T-helper 2 cell treated with Interferon-gamma antibody and Interleukin-4, amounts not matched to agents 5 μg/mL and 100 μg/mL, for 36 hours (primary cell): ENCODE results near the gene RNF32.
"Not testable (repeated sequence)": the region's sequence is repeated elsewhere in the genome, so short reads cannot be mapped to it uniquely, and the experiment has no call there.

Source experiments
- DNase-seq: peaks from one replicate; pipeline ENCODE4 v3.0.0; 2021; ENCODE audit warnings: low spot score
- H3K27ac Mint-ChIP-seq: one replicate; pipeline ENCODE4 v1.8.0; 2021; ENCODE audit warnings: mild to moderate bottlenecking, mixed read lengths
- H3K27me3 Mint-ChIP-seq: one replicate; pipeline ENCODE4 v1.8.0; 2021; ENCODE audit warnings: low read depth, mixed read lengths
- H3K36me3 Mint-ChIP-seq: one replicate; pipeline ENCODE4 v1.8.0; 2021; ENCODE audit warnings: low read depth, mixed read lengths
- H3K4me1 Mint-ChIP-seq: one replicate; pipeline ENCODE4 v1.8.0; 2021; ENCODE audit warnings: low read depth, mixed read lengths
- H3K4me3 Mint-ChIP-seq: one replicate; pipeline ENCODE4 v1.8.0; 2022; ENCODE audit warnings: mild to moderate bottlenecking, moderate library complexity, mixed read lengths
- H3K9me3 Mint-ChIP-seq: one replicate; pipeline ENCODE4 v1.8.0; 2021; ENCODE audit warnings: mixed read lengths

The RNF32 gene

DNA sequence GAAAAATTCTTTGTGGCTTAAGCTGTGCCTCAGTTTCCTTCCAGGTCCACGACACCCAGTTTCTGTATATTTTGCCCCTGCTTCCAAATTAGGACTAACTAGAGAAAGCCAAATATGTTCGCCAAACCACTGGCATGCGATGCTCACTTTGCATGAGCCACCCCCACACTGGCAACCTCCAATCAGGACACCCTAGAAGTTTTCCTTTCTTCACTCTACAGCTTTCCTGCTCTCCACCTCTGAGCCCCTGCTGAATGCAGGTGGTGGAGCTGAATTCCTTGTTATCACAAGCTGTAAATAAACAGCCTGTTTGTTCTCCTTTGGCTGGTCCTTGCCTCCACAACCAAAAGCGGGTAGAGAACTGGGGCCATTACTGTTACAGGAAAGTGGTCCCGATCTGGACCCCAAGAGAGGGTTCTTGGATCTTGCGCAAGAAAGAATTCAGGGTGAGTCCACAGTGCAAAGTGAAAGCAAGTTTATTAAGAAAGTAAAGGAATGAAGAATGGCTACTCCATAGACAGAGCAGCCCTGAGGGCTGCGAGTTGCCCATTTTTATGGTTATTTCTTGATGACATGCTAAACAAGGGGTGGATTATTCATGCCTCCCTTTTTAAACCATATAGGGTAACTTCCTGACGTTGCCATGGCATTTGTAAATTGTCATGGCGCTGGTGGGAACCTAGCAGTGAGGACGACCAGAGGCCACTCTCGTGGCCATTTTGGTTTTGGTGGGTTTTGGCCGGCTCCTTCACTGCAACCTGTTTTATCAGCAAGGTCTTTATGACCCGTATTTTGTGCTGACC, 20.9 kb upstream of the RNF32 start:
- not testable (repeated sequence) for H3K4me3 Mint-ChIP-seq, H3K27ac Mint-ChIP-seq, DNase-seq
- peaks cover 22% of the 10 kb centered on the region for H3K9me3 Mint-ChIP-seq
- H3K27me3 Mint-ChIP-seq: peaks cover 54% of the 10 kb centered on the region
- H3K36me3 Mint-ChIP-seq: peaks cover 30% of the 10 kb centered on the region
- H3K4me1 Mint-ChIP-seq: peaks cover 31% of the 10 kb centered on the region

DNA sequence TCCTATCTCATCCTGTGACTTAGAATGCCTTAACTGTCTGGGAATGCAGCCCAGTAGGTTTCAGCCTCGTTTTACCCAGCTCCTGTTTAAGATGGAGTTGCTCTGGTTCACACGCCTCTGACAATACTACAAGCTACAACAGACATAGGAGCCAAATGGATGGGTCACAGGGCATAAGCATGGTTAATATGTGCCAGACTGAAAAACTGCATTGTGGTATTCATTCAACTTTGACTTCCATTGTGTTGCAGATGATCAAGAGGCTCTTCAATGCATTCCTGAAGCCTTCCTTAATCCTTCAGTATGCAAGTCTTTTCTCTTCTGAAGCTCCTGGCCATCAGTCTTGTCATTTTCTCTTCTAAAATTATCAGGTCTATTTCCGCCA, 20.3 kb upstream of the RNF32 start:
- H3K36me3 Mint-ChIP-seq: peaks cover 29% of the 10 kb centered on the region
- H3K9me3 Mint-ChIP-seq: peaks cover 22% of the 10 kb centered on the region
- no peak for DNase-seq
- H3K4me3 Mint-ChIP-seq: no peak overlapping the region
- H3K27me3 Mint-ChIP-seq: peaks cover 52% of the 10 kb centered on the region
- H3K27ac Mint-ChIP-seq: no peak overlapping the region
- peaks cover 29% of the 10 kb centered on the region for H3K4me1 Mint-ChIP-seq

DNA sequence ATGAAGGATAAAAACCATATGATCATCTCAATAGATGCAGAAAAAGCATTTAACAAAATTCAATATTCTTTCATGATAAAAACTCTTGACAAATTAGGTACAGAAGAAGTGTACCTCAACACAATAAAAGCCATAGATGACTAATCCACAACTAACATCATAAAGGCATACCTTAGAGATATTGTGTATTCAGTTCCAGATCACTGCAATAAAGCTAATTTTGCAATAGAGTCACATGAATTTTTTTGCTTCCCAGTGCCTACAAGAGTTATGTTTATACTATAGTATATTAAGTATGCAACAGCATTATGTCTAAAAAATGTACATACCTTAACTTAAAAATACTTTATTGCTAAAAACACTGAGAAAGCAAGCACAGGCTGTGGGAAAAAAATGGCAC, 18.9 kb upstream of the RNF32 start:
- Mint-ChIP-seq H3K4me1 (peaks cover 27% of the 10 kb centered on the region), H3K36me3 (peaks cover 29% of the 10 kb centered on the region), H3K27ac (no peak overlapping the region), H3K9me3 (peaks cover 22% of the 10 kb centered on the region), H3K4me3 (no peak overlapping the region), H3K27me3 (peaks cover 46% of the 10 kb centered on the region)
- no peak for DNase-seq

DNA sequence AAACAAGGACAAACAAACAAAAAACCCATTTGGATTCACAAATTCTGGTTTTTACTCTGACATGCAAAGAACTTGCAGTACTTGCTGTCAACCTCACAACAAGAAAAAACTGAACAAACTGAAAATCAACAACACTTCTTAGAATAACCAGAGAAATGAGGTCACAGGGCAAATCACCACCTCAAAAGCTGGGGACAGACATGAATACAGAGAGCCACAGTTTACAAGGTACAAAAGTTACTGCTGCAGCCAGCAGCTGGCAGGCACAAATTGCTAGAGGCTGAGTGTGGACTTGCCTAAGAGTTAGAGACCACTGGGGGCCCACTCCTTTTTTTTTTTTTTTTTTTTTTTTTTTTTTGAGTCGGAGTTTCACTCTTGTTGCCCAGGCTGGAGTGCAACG, 15.0 kb upstream of the RNF32 start:
- Mint-ChIP-seq H3K27ac (peak overlapping the region; percentile 89), H3K27me3 (peaks cover 24% of the 10 kb centered on the region), H3K4me1 (peaks cover 27% of the 10 kb centered on the region), H3K9me3 (peaks cover 39% of the 10 kb centered on the region), H3K4me3 (peak overlapping the region; percentile 68), H3K36me3 (peaks cover 41% of the 10 kb centered on the region)
- DNase-seq: no peak

DNA sequence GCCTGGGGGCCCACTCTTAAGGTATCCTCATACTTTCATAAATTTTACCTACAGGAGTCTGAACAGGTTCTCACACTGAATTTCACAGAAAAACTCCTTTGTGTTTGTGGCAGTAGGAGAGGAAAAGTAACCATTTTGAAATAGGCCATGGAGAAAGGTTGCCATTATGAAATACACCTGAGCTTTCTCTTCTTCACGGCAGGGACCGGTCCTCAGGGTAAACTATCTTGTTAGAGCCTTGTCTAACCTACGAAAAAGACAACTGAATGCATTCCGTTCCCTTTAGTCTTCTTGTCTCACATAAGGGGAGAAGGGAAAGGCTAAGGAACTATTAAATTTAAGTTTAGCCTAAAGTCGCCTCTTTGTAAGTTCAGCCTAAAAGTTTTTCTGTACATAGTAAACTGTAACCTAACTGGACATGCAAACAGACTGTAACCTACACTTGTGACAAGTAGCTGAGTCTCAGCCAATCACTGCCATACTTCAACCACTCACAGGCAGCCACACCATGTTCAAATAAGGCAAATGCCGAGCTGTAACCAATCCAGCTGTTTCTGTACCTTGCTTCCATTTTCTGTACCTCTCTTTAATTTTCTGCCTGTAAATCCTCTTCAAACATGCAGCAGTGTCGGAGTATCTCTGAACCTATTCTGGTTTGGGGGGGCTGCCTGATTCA, 14.2 kb upstream of the RNF32 start:
- peaks cover 35% of the 10 kb centered on the region for H3K9me3 Mint-ChIP-seq
- DNase-seq: no peak
- H3K36me3 Mint-ChIP-seq: peaks cover 40% of the 10 kb centered on the region
- peak overlapping the region; percentile 41 for H3K27ac Mint-ChIP-seq
- peak overlapping the region; percentile 29 for H3K4me3 Mint-ChIP-seq
- H3K27me3 Mint-ChIP-seq: peaks cover 18% of the 10 kb centered on the region
- H3K4me1 Mint-ChIP-seq: peaks cover 27% of the 10 kb centered on the region

DNA sequence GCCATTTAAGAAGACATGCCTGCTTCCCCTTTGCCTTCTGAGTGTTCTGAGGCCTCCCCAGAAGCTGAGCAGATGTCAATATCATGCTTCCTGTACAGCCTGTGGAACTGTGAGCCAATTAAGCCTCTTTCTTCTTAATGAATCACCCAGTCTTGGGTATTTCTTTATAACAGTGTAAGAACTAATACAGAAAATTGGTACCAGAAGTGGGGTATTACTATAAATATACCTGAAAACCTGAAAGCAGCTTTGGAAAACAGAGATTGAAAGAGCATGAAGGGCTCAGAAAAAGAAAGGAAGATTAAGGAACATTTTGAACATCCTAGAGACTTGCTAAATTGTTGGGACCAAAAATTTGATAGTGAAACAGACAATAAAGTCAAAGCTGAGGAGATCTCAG, 12.0 kb upstream of the RNF32 start:
- H3K36me3 Mint-ChIP-seq: peaks cover 38% of the 10 kb centered on the region
- peaks cover 24% of the 10 kb centered on the region for H3K4me1 Mint-ChIP-seq
- H3K9me3 Mint-ChIP-seq: peaks cover 23% of the 10 kb centered on the region
- peaks cover 3% of the 10 kb centered on the region for H3K27me3 Mint-ChIP-seq
- DNase-seq: no peak
- no peak overlapping the region for H3K27ac Mint-ChIP-seq
- H3K4me3 Mint-ChIP-seq: no peak overlapping the region

DNA sequence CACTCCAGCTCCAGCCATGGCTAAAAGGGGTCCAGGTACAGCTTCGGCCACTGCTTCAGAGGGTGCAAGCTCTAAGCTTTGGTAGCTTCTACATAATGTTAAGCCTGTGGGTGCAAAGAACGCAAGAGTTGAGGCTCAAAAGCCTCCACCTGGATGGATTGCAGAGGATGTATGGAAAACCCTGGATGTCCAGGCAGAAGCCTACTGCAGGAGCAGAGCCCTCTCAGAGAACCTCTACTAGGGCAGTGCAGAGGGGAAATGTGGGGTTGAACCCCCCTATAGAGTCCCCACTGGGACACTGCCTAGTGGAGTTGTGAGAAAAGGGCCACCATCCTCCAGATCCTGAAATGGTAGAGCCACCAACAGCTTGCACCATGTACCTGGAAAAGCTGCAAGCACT, 10.7 kb upstream of the RNF32 start:
- peaks cover 23% of the 10 kb centered on the region for H3K9me3 Mint-ChIP-seq
- no peak overlapping the region for H3K4me3 Mint-ChIP-seq

DNA sequence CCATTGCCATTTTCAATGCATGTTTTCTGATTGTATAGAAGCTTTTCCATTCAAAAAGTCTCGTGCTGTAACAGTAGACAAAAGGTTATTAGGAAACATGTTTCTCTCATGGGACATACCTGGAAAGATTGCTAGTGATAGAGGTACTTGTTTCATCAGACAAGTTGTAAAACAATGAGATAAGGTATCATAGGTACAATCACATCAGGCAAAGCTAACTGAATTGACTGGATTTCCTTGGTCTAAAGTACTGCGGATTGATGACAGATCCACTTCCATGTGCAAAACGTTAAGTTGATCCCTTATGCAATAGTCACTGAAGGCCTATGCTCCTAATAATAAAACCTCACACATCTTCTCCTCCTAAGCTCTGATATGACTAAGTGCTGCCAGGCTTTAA, 6.5 kb upstream of the RNF32 start:
- no peak overlapping the region for H3K27ac Mint-ChIP-seq
- no peak overlapping the region for H3K4me3 Mint-ChIP-seq
- H3K4me1 Mint-ChIP-seq: peaks cover 23% of the 10 kb centered on the region
- DNase-seq: no peak
- peaks cover 3% of the 10 kb centered on the region for H3K27me3 Mint-ChIP-seq
- peaks cover 34% of the 10 kb centered on the region for H3K36me3 Mint-ChIP-seq
- H3K9me3 Mint-ChIP-seq: peaks cover 17% of the 10 kb centered on the region

More for the DNA sequence above, 10.7 kb upstream of the RNF32 start:
- H3K4me1 Mint-ChIP-seq: peaks cover 20% of the 10 kb centered on the region
- no peak overlapping the region for H3K27ac Mint-ChIP-seq
- no peak for DNase-seq
- peaks cover 32% of the 10 kb centered on the region for H3K36me3 Mint-ChIP-seq
- peaks cover 3% of the 10 kb centered on the region for H3K27me3 Mint-ChIP-seq

DNA sequence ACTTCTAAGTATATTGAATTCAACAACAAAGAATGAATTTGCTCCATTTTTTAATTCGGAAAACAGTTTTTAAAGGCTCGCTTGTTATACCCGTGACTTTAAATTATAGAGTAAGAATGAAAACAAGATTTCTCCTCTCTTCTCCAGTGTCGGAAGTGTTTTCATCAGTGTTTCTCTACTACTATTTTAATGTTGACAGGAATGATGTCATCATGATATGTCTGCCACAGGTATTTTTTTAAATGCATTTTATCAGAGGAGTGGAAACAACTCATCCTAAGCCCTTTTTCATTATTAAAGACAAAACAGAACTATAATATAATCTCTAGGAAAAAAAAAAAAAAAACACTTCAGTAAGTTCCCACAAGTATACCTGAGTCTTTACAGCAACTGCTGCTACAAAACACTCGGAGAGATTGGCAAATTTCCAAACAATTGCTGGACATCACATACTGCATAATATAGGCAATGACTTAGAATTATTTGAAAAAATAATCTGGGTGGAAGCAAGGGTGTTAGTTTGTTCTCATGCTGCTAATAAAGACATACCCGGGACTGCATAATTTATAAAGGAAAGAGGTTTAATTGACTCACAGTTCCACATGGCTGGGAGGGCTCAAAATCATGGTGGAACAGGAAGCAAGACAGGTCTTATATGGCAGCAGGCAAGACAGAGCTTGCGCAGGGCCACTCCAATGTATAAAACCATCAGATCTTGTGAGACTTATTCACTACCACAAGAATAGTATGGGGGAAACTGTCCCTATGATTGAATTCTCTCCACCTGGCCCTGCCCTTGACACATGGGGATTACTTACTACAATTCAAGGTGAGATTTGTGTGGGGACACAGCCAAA, 4.8 kb upstream of the RNF32 start:
- peaks cover 12% of the 10 kb centered on the region for H3K9me3 Mint-ChIP-seq
- H3K27me3 Mint-ChIP-seq: no peaks in the 10 kb centered on the region
- peaks cover 33% of the 10 kb centered on the region for H3K36me3 Mint-ChIP-seq
- peaks cover 28% of the 10 kb centered on the region for H3K4me1 Mint-ChIP-seq
- no peak for DNase-seq
- H3K4me3 Mint-ChIP-seq: no peak overlapping the region
- no peak overlapping the region for H3K27ac Mint-ChIP-seq

DNA sequence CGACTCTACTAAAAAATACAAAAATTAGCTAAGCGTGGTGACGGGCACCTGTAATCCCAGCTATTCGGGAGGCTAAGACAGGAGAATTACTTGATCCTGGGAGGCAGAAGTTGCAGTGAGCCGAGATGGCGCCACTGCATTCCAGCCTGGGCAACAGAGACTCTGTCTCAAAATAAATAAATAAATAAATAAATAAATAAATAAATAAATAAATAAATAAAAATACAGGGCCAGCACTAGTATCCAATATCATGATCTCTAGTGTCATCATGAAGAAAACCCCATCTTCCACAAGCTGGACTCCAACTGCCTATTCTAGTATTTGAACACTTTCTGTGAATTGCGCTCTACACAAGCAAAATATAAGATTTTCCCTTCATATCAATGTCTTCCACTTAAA, 3.5 kb upstream of the RNF32 start:
- H3K27ac Mint-ChIP-seq, H3K27me3 Mint-ChIP-seq, H3K4me3 Mint-ChIP-seq, DNase-seq: not testable (repeated sequence)
- Mint-ChIP-seq H3K36me3 (peaks cover 32% of the 10 kb centered on the region), H3K9me3 (peaks cover 12% of the 10 kb centered on the region), H3K4me1 (peaks cover 38% of the 10 kb centered on the region)

DNA sequence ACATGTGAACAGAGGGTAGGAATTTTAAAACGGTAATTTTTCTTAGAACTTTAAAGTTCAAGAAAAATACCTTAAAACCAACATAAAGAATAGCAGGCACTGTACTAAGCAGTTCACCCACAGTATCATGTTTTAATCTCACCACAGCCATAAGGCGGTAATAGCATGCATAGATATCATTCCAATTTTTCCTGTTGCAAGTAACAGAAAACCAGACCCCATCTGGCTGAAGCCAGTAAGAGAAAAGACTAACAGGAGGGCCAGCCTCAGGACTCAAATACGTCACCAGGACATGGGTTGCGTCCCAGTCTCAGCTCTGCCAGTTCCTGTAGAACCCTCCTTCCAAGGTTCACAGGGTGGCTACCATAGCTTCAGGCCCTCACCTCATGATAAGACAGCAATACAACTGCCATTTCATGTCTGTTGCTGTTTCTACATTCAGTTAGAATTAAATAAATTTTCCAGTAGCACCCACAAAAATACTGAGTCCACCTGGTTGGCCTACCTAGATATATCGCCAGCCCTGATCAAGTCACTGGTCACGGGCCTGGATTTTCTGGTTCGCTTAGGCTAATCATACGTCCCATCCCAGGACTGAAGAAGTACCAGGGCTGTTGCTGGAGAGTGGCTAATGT, 2.0 kb upstream of the RNF32 start:
- H3K27me3 Mint-ChIP-seq: no peaks in the 10 kb centered on the region
- peak overlapping the region; percentile 93 for H3K27ac Mint-ChIP-seq
- peaks cover 42% of the 10 kb centered on the region for H3K4me1 Mint-ChIP-seq
- H3K4me3 Mint-ChIP-seq: peak overlapping the region; percentile 88
- DNase-seq: no peak
- peaks cover 12% of the 10 kb centered on the region for H3K9me3 Mint-ChIP-seq
- H3K36me3 Mint-ChIP-seq: peaks cover 28% of the 10 kb centered on the region

DNA sequence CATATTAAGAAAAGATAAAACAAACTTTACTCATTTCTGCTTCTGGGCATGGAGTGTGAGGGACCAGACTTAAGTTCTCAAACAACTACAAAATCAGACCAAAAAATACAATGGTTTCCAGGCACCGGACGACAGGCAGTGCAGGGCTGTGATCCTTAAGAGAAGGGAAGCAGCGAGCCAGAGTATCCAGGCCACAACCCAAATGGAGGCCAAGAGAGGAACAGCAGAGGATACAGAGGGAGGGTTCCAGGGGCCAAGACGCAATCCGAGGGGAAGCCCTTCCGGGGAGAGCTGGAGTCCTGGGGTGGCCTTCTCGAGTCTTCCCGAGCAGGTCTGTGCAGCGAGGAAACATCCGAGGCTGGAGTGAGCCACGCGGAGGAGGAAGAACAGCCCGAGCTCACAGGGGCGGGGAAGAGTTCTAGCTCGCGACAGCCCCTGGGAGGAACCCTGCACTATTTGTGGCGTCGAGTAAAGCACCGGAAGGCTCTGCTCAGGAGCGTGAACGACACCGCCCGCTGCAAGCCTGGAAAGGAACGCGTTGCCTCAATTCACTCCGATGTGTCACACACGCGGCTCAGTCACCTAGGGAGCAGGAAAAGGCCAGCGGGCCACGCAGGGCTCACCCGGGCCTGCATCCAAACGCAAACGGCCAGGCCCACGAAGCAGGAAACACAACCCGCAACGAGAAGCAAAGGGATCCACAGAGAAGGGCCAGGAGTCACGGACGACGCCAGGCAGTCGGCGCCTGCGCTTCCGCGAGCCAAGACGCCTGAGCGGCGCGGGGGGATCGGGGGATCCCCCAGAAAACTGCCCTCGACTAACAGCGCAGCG, 933 bp upstream of the RNF32 start:
- H3K27me3 Mint-ChIP-seq: no peaks in the 10 kb centered on the region
- peaks cover 39% of the 10 kb centered on the region for H3K4me1 Mint-ChIP-seq
- peak overlapping the region; percentile 88 for H3K4me3 Mint-ChIP-seq
- peaks cover 27% of the 10 kb centered on the region for H3K36me3 Mint-ChIP-seq
- peaks cover 12% of the 10 kb centered on the region for H3K9me3 Mint-ChIP-seq
- H3K27ac Mint-ChIP-seq: peak overlapping the region; percentile 93
- no peak for DNase-seq

DNA sequence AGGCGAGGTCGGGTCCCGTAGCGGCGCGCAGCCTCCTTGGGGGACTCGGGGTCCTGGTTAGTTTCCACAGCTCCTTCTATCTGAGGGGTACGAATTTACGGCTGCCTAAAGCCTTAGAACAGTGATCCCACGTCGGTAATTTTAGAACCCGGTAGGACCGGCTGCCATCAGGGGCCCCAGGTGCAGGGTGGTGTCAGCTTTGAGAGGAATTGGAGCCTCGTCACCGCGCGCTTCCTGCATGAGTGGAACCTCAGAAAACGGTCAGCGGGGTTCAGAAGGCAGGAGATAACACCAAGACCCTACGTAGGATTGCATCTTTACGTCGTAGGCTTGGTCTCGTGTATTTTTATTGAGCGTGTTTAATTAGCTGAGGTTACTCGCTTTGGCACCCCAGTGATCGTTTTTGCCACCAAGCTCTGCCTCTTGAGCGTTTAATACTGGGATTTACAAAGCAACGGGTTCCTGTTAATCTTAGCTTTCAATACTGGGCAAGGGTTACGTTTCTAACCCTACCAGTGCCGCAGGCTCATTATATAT, 443 bp downstream of the RNF32 start:
- peak; percentile 67 for DNase-seq
- peaks cover 12% of the 10 kb centered on the region for H3K9me3 Mint-ChIP-seq
- H3K27me3 Mint-ChIP-seq: no peaks in the 10 kb centered on the region
- peaks cover 26% of the 10 kb centered on the region for H3K36me3 Mint-ChIP-seq
- peak overlapping the region; percentile 100 for H3K27ac Mint-ChIP-seq
- peak overlapping the region; percentile 95 for H3K4me3 Mint-ChIP-seq
- peaks cover 39% of the 10 kb centered on the region for H3K4me1 Mint-ChIP-seq
